OCI-LY1 (cell line): ENCODE results near the gene HPD.

Experiments used
- EZH2 ChIP-seq: fragments of 200-600 bp; sonication (generic), shearing (Covaris generic); IDR thresholded peaks from 2 replicates; pipeline ENCODE4 v1.8.0; 2017; ENCODE audit warnings: borderline replicate concordance, mixed run types, mild to moderate bottlenecking, antibody characterized with exemption, low read length, moderate library complexity, mixed read lengths
- TF ChIP-seq, protein P1 (sequence below): fragments of 200-600 bp; sonication (generic), shearing (Covaris generic); IDR thresholded peaks from 2 replicates; pipeline ENCODE4 v1.5.1; 2017; ENCODE audit warnings: mild to moderate bottlenecking, antibody characterized with exemption, low read length, moderate library complexity, mixed read lengths

- TF ChIP-seq, protein P1, sequence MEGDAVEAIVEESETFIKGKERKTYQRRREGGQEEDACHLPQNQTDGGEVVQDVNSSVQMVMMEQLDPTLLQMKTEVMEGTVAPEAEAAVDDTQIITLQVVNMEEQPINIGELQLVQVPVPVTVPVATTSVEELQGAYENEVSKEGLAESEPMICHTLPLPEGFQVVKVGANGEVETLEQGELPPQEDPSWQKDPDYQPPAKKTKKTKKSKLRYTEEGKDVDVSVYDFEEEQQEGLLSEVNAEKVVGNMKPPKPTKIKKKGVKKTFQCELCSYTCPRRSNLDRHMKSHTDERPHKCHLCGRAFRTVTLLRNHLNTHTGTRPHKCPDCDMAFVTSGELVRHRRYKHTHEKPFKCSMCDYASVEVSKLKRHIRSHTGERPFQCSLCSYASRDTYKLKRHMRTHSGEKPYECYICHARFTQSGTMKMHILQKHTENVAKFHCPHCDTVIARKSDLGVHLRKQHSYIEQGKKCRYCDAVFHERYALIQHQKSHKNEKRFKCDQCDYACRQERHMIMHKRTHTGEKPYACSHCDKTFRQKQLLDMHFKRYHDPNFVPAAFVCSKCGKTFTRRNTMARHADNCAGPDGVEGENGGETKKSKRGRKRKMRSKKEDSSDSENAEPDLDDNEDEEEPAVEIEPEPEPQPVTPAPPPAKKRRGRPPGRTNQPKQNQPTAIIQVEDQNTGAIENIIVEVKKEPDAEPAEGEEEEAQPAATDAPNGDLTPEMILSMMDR, result no peak
- no peak for TF ChIP-seq EZH2
These were observed 9.0 kb downstream of the HPD start for GRCh38 chr12:121849665-121850064.
